22Rv1 (cell line): ENCODE results near the gene ZBTB3.

Source experiments
- CTCF ChIP-seq: fragments of 450-650 bp; IDR thresholded peaks from 2 replicates; pipeline ENCODE4 v1.5.1; 2017; ENCODE audit warnings: mild to moderate bottlenecking
- ZFX ChIP-seq: fragments of 450-650 bp; IDR thresholded peaks from 2 replicates; pipeline ENCODE4 v1.6.1; 2017; ENCODE audit warnings: antibody characterized with exemption, borderline replicate concordance

GRCh38 chr11:62747475-62748160 is 6.3 kb downstream of the ZBTB3 start:
- no peak for TF ChIP-seq CTCF
- TF ChIP-seq ZFX, result no peak
